Stromal cell of bone marrow (primary cell): ENCODE results near the gene DISP3.

Source experiments
- DNase-seq: peaks from one replicate; pipeline ENCODE4 v3.0.0-alpha.2; 2012; ENCODE audit warnings: low read depth

DISP3 gene

DNA sequence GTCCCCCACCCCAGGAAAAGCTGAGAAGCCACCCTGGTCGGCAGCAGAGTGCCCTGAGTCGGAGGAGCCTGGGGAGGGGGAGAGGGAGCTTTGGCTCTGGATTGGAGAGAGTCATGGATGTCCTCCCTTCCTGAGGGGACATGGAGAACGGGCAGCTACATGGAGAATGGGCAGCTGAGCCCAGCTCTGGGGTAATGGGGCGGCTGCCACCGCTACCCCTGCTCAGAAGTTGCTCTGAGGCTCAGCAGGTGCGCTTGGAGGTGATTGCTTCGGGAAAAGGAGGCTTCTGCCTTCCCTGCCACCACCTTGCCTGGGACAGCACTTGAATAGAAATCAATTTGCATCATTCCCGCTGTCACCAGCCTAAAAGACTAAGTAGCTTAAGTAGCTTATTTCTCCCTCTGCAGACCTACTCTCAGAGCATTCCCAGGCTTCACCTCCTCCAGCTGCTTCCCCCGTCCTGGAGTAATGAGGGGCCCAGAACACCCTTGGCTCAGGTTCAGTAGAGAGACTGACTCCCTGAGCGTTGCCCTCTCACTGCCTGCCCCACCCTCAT is 8.3 kb downstream of the DISP3 start:
- no peak for DNase-seq

DNA sequence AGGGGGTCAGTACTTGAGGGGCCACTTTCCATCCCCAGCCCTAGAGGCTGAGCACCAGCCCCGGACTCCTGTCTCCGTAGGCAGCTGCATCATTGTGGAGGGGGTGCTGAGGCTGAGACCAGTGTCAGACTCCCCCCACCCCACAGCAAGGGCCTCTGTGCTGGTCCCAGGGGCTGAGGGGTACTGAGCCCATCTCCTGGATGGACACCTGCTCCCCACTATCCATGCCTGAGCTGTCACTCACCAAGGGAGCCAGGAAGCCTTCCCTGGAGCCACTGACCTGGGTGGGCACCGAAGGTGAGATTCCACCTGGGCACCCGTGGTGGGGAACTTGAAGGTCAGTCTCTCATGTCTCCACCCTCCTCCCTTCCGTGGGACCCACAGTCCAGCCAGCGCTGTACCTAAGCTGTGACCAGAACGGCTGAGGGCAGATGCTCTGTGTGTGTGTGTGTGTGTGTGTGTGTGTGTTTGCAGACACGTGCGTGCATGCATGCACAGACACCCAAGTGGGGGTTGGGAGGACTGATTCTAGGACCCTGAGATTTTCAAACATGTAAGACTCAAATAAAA is 9.3 kb downstream of the DISP3 start:
- no peak for DNase-seq

DNA sequence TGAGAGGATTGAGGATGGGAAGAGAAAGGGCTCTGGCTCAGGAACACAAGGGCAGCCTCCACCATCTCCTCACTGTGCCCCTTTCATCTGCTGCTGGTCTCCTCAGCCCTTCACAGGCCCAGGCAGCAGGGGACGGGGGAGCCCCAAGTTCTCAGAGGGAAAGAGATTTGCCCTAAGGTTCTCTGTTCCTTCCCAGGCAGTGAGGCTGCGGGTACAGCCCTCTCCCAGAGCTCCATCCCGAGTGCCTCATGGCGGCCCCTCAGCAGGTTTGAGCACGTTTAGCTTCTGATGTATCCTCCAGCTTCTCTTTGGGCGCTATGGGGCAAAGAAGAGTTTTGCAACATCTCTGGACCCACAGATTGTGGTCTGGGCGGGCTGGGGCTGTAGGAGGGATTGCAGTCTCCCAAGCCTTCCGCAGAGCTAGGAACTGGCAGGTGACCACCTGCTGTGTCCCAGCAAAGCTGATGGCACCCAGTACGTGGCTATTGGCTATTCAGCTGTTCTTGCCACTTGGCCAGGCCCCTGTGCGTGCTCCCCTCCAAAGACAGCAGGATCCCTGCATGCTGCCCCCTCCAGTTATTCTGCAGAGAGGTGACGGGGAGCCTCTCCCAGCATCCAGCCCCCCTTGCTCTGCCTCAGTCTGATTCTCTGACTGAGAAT is 10.1 kb downstream of the DISP3 start:
- DNase-seq: no peak

DNA sequence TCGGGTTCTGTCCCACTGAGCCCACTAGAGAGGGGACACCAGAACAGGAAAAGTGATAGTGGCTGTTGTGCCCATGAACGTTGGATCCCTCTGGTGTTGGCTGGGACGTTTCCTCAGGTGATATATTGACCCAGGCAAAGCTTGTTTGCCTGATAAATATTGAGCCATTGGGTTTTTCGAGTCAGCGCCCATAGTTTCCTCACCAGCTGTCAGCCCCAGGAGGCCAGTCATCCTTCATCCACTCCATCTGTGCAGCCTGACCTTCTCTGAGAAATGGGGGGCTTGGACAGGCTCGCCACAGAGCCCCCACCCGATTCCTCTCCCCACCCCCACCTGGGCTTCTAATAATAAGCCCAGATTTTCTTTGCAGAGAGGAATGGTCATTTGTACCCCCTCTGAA is 13.3 kb downstream of the DISP3 start:
- no peak for DNase-seq

DNA sequence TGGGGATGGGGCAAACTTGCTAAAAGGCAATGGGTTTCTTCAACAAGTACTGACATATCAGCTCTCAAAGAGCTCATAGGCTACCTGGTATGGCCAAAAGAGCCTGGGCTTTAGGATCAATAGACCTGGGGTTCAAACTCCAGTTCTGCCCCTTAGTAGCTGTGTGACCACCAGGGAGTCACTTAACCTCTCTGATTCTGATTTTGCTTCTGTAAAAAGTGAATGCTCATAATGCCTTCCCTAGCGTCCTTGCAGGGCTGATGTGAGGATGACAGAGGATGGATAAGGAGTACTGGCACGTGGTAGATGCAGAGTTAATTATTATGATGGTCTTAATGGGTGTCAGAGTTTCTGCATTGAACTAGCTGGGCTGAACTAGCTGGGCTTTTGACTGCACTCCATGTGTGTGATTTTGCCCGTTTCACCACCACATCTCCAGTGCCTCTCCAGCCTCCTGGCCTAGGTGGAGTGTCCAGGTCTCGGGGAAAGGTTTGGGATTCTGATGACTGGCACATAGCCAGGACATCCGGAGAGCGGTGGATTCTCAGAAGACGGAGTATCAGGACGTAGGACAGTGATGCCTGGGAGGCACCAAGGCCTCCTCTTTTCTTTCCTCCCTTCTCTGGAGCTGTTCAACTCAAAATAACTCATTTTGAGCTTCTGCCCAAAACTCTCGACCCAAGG is 15.2 kb downstream of the DISP3 start:
- no peak for DNase-seq

DNA sequence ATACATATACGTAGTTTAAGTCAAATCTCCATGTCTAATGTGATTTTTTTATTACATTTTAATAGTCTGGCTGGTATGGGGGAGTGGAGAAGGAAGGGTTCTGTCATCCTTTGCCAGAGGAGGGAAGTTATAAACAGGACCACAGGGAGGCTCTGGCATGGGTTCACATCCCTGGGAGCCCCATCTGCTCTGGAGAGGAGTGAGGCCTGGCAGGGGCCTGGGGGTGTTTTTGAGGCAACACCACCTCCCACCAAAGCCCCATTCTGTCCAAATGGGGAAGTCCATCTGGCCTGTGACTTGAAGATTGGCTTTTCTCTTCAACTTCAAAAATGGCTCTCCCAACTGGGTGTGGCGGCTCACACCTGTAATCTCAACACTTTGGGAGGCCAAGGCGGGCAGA is 15.8 kb downstream of the DISP3 start:
- DNase-seq: no peak

DNA sequence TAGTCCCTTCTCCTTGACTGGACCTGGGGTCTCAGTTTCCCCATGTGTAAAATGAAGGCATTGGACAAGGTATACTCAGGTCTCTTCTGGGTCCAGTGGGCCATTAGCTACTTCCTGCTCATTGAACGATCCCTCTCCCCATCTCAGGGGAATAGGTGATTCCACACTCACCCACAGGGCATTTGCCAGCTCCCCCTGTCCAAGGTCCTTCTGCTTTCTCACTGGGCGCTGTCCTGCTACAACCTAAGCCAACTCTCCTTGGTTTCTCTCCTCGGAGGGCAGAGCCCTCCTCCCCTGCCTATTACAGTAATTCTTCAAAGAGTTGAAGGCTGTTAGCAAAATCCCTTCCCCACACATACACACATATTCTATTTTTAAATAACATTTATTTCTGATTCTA is 16.6 kb downstream of the DISP3 start:
- DNase-seq: no peak

DNA sequence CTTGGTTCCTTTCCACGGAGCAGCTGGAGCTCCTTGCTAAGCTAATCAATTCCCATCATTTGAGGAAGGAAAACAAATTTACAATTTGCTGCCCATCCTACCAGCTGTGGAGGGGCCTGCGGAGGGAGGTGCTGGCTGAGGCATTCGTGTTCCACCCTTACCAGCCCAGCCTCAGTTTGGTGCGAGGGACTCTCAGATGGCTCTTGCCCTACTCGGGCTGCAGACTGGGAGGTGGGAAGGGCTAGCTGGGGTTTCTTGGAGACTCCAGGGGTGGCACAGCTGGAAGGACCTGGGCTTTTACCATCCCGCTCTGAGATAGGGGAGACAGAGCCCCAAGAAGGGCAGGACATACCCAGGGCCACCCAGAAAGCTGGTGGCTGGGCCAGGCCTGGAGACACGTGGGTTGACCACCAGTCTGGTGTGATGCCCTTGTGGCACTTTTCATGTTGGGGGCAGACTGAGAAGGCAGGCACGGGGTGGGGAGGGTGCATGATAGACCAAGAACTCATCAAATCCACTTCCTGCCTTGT is 17.7 kb downstream of the DISP3 start:
- no peak for DNase-seq

DNA sequence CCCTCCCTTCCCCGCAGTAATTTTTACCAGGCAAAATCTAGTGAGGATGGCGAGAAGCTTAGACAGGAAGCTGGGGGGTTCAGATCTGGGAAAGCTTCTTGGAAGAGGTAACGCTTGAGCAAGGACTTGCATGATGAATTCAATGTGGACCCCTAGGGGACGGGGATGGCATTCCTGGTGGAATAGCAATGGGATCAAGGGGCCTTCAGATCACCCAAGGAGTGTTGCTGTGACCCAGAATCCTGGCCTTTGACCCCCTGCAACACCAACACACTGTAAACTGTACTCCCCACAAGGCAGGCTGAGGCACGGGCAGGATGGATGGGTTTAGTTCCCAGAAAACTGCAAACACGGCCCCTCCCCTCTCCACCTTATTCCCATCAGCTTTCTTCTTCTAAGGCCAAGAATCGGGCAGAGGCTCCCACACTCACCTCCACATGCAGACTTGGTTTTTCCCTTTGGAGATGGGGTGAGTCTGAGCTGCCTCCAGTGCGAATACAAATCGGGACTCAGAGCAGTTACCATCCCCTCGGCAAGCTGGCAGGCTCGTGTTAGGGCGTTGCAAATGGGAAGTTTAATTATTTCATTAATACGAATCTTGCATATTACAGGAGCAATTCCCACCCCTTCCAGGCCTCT is 20.1 kb downstream of the DISP3 start:
- DNase-seq: no peak

DNA sequence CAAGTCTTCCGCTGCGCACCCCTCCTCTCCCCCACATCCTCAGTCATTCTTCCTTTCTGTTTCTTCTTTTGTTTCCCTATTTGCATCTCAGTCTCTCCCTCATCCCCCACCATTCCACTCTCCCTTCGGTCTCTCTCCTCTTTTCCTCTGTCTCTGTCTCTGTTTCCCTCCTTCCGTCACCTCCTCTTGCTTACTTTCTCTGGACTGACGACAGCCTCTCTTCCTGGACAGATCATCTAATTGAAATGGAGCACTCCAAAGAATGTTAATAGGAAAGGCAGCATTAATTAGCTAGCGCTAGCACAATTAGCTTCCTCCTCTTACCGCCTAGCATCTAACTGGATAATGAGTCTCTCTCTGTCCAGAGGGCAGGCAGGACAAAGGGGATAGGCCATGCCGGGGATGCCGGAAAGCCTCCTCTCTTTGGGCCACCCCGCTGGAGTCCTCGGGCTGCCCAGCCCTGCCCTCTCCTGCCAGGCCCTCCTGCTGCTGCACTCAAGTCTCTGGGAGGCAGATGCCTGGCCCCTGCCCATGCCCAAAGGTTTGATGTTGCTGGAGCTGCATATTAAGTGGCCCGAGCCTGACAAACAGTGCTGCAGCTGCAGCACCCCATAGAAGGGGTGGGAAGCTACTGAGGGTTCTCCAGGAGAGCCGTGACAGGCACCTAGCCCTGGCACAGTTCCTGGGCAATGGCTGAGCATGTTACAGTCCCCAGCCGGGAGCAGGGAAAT is 20.8 kb downstream of the DISP3 start:
- no peak for DNase-seq

DNA sequence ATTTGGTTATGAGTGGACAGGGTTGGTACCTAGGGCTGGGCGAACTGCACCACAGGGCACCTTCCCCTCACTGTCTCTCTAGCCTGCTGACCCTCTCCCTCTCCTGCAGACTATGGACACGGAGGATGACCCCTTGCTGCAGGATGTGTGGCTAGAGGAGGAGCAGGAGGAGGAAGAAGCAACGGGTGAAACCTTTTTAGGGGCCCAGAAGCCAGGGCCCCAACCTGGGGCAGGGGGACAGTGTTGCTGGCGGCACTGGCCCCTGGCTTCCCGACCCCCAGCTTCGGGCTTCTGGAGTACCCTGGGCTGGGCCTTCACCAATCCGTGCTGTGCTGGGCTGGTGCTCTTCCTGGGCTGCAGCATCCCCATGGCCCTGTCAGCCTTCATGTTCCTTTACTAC is 21.9 kb downstream of the DISP3 start:
- no peak for DNase-seq

DNA sequence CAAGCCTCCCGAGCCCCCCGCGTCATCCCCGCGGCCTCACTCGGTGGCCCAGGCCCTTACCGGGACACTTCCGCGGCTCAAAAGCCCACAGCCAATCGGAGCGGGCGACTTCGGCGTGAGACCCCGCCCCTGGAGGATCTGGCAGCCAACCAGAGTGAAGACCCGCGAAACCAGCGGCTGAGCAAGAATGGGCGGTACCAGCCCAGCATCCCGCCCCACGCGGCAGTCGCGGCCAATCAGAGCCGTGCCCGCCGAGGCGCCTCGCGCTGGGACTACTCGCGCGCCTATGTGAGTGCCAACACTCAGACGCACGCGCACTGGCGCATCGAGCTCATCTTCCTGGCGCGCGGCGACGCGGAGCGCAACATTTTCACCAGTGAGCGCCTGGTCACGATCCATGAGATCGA is 22.5 kb downstream of the DISP3 start:
- no peak for DNase-seq

DNA sequence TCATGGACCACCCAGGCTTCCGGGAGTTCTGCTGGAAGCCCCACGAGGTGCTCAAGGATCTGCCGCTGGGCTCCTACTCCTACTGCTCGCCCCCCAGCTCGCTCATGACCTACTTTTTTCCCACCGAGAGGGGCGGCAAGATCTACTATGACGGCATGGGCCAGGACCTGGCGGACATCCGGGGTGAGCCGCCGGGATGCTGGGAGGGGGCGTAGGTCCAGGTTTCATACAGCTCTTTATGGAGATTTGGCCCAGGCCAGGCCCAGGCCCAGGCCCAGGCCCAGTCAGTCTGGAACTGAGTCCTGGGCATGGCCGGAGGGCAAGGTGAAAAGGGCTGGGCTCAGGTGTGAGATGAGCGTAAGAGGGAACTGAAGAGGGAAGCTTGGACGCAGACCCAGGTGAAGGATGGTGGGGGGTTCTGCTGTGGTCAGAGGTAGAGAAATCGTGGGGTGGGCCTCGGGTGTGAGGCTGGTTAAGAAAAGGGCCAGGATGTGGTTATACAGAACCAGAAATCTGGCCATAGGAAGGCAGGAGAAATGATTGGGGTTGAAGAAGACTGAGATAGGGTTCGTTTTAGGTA is 23.0 kb downstream of the DISP3 start:
- no peak for DNase-seq

DNA sequence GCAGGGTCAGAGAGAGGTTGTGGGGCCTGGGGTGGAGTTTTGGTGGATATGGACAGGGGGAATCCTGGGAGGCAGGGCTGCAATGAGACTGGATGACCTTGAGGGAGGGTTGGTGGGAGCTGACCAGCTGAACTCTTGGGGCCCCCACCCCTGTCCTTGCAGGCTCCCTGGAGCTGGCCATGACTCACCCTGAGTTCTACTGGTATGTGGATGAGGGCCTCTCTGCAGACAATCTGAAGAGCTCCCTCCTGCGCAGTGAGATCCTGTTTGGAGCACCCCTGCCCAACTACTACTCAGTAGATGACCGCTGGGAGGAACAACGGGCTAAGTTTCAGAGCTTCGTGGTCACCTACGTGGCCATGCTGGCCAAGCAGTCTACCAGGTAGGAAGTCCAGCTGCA is 23.6 kb downstream of the DISP3 start:
- DNase-seq: no peak

DNA sequence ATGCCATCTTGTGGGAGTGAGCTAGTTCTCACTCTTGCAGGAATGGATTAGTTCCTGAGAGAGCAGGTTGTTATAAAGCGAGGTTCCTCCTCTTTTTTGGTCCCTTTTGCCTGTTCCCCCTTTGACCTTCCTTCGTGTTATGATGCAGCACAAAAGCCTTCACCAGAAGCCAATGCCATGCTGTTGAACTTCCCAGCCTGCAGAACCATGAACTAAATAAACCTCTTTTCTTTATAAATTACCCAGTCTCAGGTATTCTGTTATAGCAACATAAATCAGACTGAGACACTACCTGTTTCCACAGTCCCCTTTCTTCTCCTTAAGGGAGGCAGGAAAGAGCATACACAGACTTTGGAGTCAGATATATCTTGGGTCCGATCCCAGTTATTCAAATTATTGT is 25.6 kb downstream of the DISP3 start:
- no peak for DNase-seq

DNA sequence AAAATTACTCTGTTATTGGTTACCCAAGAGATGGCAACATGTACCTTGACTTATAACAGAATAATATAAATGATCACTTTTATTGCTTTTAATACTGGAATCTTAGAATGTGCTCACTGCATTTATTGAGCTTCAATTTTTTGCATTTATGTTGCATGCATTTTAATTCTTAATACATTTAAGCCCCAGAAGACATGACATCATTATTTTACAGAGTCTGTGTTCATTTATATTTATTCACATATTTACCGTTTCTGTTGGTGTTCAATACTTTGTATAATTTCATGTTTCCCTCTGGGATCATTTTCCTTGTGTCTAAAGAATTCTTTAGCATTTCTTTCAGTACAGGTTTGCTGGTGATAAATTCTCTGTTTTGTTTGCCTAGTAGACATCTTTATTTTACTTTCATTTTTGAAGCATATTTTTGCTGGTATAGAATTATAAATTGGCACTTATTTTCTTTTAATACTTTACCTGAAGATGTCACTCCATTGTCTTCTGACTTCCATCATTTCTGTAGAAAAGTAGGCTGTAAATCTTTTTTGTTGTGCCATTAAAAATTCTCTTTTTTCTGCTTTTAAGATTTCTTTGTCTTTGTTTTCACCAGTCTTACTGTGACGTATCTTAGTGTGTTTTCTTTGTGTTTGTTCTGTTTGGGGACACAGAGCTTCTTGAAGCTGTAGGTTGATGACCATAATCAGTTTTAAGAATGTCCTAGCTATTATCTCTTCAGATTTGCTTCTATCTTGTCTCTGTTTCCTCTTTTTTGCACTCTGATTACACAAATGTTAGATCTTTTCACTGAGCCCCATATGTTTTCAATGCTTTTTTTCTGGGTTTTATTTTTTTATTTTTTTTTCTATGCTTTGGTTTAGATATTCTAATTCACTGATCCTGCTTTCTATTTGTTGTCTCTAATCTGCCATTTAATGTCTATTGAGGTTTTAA is 26.9 kb downstream of the DISP3 start:
- no peak for DNase-seq

DNA sequence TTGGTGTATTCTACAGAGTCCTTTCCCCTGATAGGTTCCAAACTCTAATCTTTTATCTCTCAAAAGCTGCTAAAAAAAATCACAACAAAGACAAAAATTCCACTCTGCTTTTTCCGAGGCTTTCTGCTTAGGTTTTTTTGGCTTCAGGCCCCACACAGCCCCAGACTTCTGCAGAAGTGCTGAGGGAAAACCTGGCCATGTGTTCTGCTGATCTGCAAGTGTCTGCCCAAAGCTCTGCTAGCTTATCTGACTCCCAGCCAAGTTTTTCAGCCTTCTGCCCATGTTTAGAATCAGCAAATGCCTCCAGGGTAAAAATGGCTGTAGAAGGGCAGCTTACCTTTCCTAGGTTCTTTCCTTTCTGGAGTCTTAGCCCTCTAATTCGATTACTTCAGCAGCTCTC is 28.4 kb downstream of the DISP3 start:
- no peak for DNase-seq

DNA sequence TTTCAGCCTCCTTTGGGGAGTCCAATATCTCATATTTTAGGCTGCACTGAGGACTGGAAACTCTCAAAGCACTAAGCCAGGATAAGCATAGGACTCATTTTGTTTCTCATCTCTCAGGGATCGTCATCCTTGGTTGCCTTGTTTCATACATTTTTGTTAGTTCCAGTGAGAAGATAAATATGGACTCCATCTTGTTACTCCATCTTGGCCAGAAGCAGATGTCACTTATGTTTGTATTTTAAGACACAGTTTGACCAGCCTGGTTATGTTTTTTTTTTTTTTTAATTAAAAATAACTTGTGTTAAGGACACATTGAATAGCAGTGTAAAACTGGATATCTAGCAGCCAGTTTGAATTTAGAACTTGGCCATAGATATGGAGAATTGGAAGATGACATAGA is 34.7 kb downstream of the DISP3 start:
- DNase-seq: no peak

DNA sequence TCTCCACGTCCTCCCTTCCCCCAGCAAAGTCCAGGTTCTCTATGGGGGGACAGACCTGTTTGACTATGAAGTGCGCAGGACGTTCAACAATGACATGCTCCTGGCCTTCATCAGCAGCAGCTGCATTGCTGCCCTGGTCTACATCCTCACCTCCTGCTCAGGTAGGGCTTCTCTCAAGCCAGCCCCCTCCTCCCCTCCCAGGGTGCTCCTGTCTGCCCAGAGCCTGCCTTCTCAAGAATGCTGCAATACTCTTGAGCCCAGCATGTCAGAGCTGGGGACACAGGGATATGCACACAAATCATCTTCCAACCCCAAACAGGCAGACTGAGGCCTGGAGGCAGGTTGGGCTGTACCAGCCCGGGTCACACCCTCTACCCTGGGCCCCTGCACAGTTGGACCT is 35.4 kb downstream of the DISP3 start:
- DNase-seq: no peak
